Thyroid gland (tissue), 4 donors: ENCODE measurements around the gene PRSS27. TPM values are rescaled to one million over a fixed set of nuclear protein-coding genes. Genes with fewer than 3 reads are reported as not detected.

Experiments
- DNase-seq, 2 donors: peaks; one replicate each; pipeline ENCODE4 v3.0.0-alpha.2; 2019
- H3K27ac ChIP-seq, 3 donors: fragments of 200-600 bp; sonication (generic); 1 replicate in 2 of 3; 2 replicates in 1 of 3; pipeline ENCODE4 v1.5.1; 2016 to 2019; ENCODE audit warnings: mild to moderate bottlenecking in 1 of 3, moderate library complexity in 1 of 3
- H3K27me3 ChIP-seq: fragments of 200-600 bp; sonication (generic); one replicate; pipeline ENCODE4 v1.5.1; 2019
- H3K36me3 ChIP-seq, 2 donors: fragments of 200-600 bp; sonication (generic); one replicate each; pipeline ENCODE4 v1.5.1; 2016 to 2019
- H3K4me1 ChIP-seq, 2 donors: fragments of 200-600 bp; sonication (generic); one replicate each; pipeline ENCODE4 v1.5.1; 2017 to 2019
- H3K4me3 ChIP-seq, 3 donors: fragments of 200-600 bp; sonication (generic); replicated peaks in 1 of 3; 1 replicate in 2 of 3; 2 replicates in 1 of 3; pipeline ENCODE4 v1.5.1; 2016; ENCODE audit warnings: mild to moderate bottlenecking in 1 of 3
- H3K9me3 ChIP-seq: fragments of 200-600 bp; sonication (generic); one replicate; pipeline ENCODE4 v1.5.1; 2017
- CTCF ChIP-seq, 6 experiments: fragments of 200-600 bp in 3 of 6; fragments of 450-650 bp in 3 of 6; sonication (generic) in 3 of 6; IDR thresholded peaks; one replicate each; pipeline ENCODE4 v1.5.1; 2016 to 2019; ENCODE audit warnings: antibody characterized with exemption in 6 of 6, mild to moderate bottlenecking in 2 of 6, inconsistent platforms in 1 of 6, moderate library complexity in 1 of 6
- POLR2A ChIP-seq, 2 donors: fragments of 450-650 bp; IDR thresholded peaks; one replicate each; pipeline ENCODE4 v1.6.1; 2017; ENCODE audit warnings: antibody characterized with exemption in 2 of 2, mild to moderate bottlenecking in 2 of 2, moderate library complexity in 1 of 2
- WGBS, 2 donors: methylation state at CpG; one replicate each; pipeline ENCODE4 v1.1.5; 2017; 5-methylcytosine and 5-hydroxymethylcytosine counted together
- intact Hi-C: fragments of 100-400 bp; cut with DNase I; formaldehyde crosslinking; loops from one replicate; pipeline ENCODE4 v1.15.1; 2023
- total RNA-seq, 4 donors: library from RNA; depleted of rRNA; stranded (reverse); fragments of >200 nt; gene quantifications; one replicate each; pipeline ENCODE4 v1.2.3, GENCODE V29; 2016

Gene PRSS27
- total RNA-seq: 1 to 10 TPM in 3 of 4 donors, not detected in 1; 1.1 to 1.5 (median 1.1) TPM

GRCh38 chr16:2720064-2720457 lies at the start of gene PRSS27:
Gene PRSS27 (minus strand): TSS chr16:2720224. CDS start chr16:2720160, 64 bp downstream.
- DNase-seq: no peak
- Histone ChIP-seq H3K9me3 (no peaks in the 10 kb centered on the region), H3K36me3 (no peaks in the 10 kb centered on the region), H3K27ac (peak within 1 kb of the TSS; percentile 10 to 65 (median 65)), H3K4me3 (peak within 1 kb of the TSS in 2 of 3 donors; percentile 48 to 52), H3K27me3 (no peaks in the 10 kb centered on the region), H3K4me1 (peaks cover 4 to 30% of the 10 kb centered on the region in 2 donors)
- 78 to 82% methylated on average over 23 to 26 of the region's 26 CpGs for WGBS, 2 donors
- TF ChIP-seq CTCF (IDR thresholded peaks at IDR 0.05) (no peak), POLR2A (IDR thresholded peaks at IDR 0.05) (no peak)
- intact Hi-C loops: no loop called here

- Histone ChIP-seq H3K4me3 (no peak overlapping the region), H3K4me1 (no peaks in the 10 kb centered on the region), H3K27me3 (no peaks in the 10 kb centered on the region), H3K36me3 (peaks cover 84 to 90% of the 10 kb centered on the region in 2 donors), H3K9me3 (no peaks in the 10 kb centered on the region), H3K27ac (no peak overlapping the region)
- intact Hi-C loops: no loop called here
- no peak for DNase-seq
- TF ChIP-seq CTCF (IDR thresholded peaks at IDR 0.05) (no peak), POLR2A (IDR thresholded peaks at IDR 0.05) (no peak)
- 81 to 84% methylated on average over 14 of the region's 14 CpGs for WGBS, 2 donors
These were observed 49.6 kb upstream of the PRSS27 start for GRCh38 chr16:2769675-2770056.

GRCh38 chr16:2769100-2769529 lies 49.1 kb upstream of the PRSS27 start:
- intact Hi-C loops: no loop called here
- 89 to 92% methylated on average over 11 of the region's 11 CpGs for WGBS, 2 donors
- Histone ChIP-seq H3K36me3 (peaks cover 84 to 90% of the 10 kb centered on the region in 2 donors), H3K27me3 (no peaks in the 10 kb centered on the region), H3K27ac (no peak overlapping the region), H3K9me3 (no peaks in the 10 kb centered on the region), H3K4me3 (no peak overlapping the region), H3K4me1 (no peaks in the 10 kb centered on the region)
- no peak for TF ChIP-seq POLR2A (IDR thresholded peaks at IDR 0.05)
- no peak for TF ChIP-seq CTCF (IDR thresholded peaks at IDR 0.05)
- DNase-seq: no peak

GRCh38 chr16:2768403-2769089 lies 48.5 kb upstream of the PRSS27 start:
- Histone ChIP-seq H3K27ac (no peak overlapping the region), H3K4me1 (no peaks in the 10 kb centered on the region), H3K4me3 (no peak overlapping the region), H3K27me3 (no peaks in the 10 kb centered on the region), H3K36me3 (peaks cover 87 to 90% of the 10 kb centered on the region in 2 donors), H3K9me3 (no peaks in the 10 kb centered on the region)
- intact Hi-C loops: no loop called here
- 83 to 86% methylated on average over 17 of the region's 17 CpGs for WGBS, 2 donors
- no peak for DNase-seq
- TF ChIP-seq POLR2A (IDR thresholded peaks at IDR 0.05) (no peak), CTCF (IDR thresholded peaks at IDR 0.05) (no peak)

- Histone ChIP-seq H3K27ac (no peak overlapping the region), H3K4me1 (no peaks in the 10 kb centered on the region), H3K36me3 (peaks cover 94% of the 10 kb centered on the region in 2 donors), H3K9me3 (no peaks in the 10 kb centered on the region), H3K4me3 (no peak overlapping the region), H3K27me3 (no peaks in the 10 kb centered on the region)
- no peak for TF ChIP-seq CTCF (IDR thresholded peaks at IDR 0.05)
- no peak for TF ChIP-seq POLR2A (IDR thresholded peaks at IDR 0.05)
- no peak for DNase-seq
- intact Hi-C loops: no loop called here
- 70 to 79% methylated on average over 14 of the region's 14 CpGs for WGBS, 2 donors
These were observed 47.9 kb upstream of the PRSS27 start for GRCh38 chr16:2767891-2768290.
